Stimulated activated naive B cell treated with anti-CD40 and anti-IgM and Interleukin-4, amounts not matched to agents 10 μg/mL and 1 μg/mL and 100 μg/mL, for 72 hours (primary cell): Measurements from ENCODE around the gene ARHGEF39.

ENCODE experiments used
- ATAC-seq, 2 donors: fragments of 150-1000 bp; cut with Tn5 transposase; replicated peaks; 2 replicates each; pipeline ENCODE4 v1.10.0; 2021; ENCODE audit warnings: moderate library complexity in 1 of 2
- DNase-seq: peaks from one replicate; pipeline ENCODE4 v3.0.0; 2021
- H3K27ac Mint-ChIP-seq: one replicate; pipeline ENCODE4 v1.8.0; 2022; ENCODE audit warnings: mild to moderate bottlenecking, mixed read lengths
- H3K27me3 Mint-ChIP-seq, 2 donors: one replicate each; pipeline ENCODE4 v1.8.0; 2022; ENCODE audit warnings: mixed read lengths in 2 of 2
- H3K36me3 Mint-ChIP-seq, 2 donors: one replicate each; pipeline ENCODE4 v1.8.0; 2022; ENCODE audit warnings: mixed read lengths in 2 of 2, mild to moderate bottlenecking in 1 of 2
- H3K4me1 Mint-ChIP-seq, 2 donors: one replicate each; pipeline ENCODE4 v1.8.0; 2022; ENCODE audit warnings: mixed read lengths in 2 of 2, mild to moderate bottlenecking in 1 of 2
- H3K4me3 Mint-ChIP-seq, 2 donors: one replicate each; pipeline ENCODE4 v1.8.0; 2022; ENCODE audit warnings: mild to moderate bottlenecking in 2 of 2, mixed read lengths in 2 of 2, moderate library complexity in 1 of 2
- H3K9me3 Mint-ChIP-seq, 2 donors: one replicate each; pipeline ENCODE4 v1.8.0; 2022; ENCODE audit warnings: mixed read lengths in 2 of 2, mild to moderate bottlenecking in 1 of 2

ARHGEF39 gene

GRCh38 chr9:35674025-35674361, 9.0 kb upstream of the ARHGEF39 start:
- H3K27ac Mint-ChIP-seq: no peak overlapping the region

GRCh38 chr9:35673132-35674024, 8.4 kb upstream of the ARHGEF39 start, which contains the start of gene CA9:
Gene CA9 (plus strand): TSS chr9:35673928. CDS start chr9:35673960, 32 bp downstream.
- ATAC-seq: no peak
- no peak for DNase-seq
- H3K36me3 Mint-ChIP-seq: no peaks in the 10 kb centered on the region
- H3K27me3 Mint-ChIP-seq: peaks cover 0 to 10% of the 10 kb centered on the region in 2 donors
- peak within 1 kb of the TSS; percentile 68 to 81 for H3K4me3 Mint-ChIP-seq
- no peak within 1 kb of the TSS for H3K27ac Mint-ChIP-seq
- H3K9me3 Mint-ChIP-seq: no peaks in the 10 kb centered on the region
- H3K4me1 Mint-ChIP-seq: peaks cover 7 to 16% of the 10 kb centered on the region in 2 donors

More at GRCh38 chr9:35674025-35674361, 9.0 kb upstream of the ARHGEF39 start:
- no peak for DNase-seq
- H3K36me3 Mint-ChIP-seq: no peaks in the 10 kb centered on the region
- peaks cover 1 to 10% of the 10 kb centered on the region in 2 donors for H3K27me3 Mint-ChIP-seq
- H3K4me1 Mint-ChIP-seq: peaks cover 7 to 17% of the 10 kb centered on the region in 2 donors
- no peak for ATAC-seq
- H3K4me3 Mint-ChIP-seq: no peak overlapping the region
- no peaks in the 10 kb centered on the region for H3K9me3 Mint-ChIP-seq

- ATAC-seq: no peak
- no peak overlapping the region for H3K4me3 Mint-ChIP-seq
- peaks cover 19 to 33% of the 10 kb centered on the region in 2 donors for H3K4me1 Mint-ChIP-seq
- peaks cover 0 to 4% of the 10 kb centered on the region in 2 donors for H3K27me3 Mint-ChIP-seq
- peak overlapping the region; percentile 73 for H3K27ac Mint-ChIP-seq
- no peaks in the 10 kb centered on the region for H3K36me3 Mint-ChIP-seq
- no peak for DNase-seq
- H3K9me3 Mint-ChIP-seq: peaks cover 0 to 2% of the 10 kb centered on the region in 2 donors
These were observed 4.5 kb upstream of the ARHGEF39 start for GRCh38 chr9:35669331-35670145.

GRCh38 chr9:35667939-35668338, 2.9 kb upstream of the ARHGEF39 start:
- no peaks in the 10 kb centered on the region for H3K27me3 Mint-ChIP-seq
- H3K4me3 Mint-ChIP-seq: no peak overlapping the region
- peaks cover 22 to 39% of the 10 kb centered on the region in 2 donors for H3K4me1 Mint-ChIP-seq
- peaks cover 0 to 2% of the 10 kb centered on the region in 2 donors for H3K9me3 Mint-ChIP-seq
- ATAC-seq (no peak), DNase-seq (no peak)
- H3K36me3 Mint-ChIP-seq: no peaks in the 10 kb centered on the region
- no peak overlapping the region for H3K27ac Mint-ChIP-seq

GRCh38 chr9:35666549-35666948, 1.6 kb upstream of the ARHGEF39 start:
- peak overlapping the region; percentile 75 for H3K27ac Mint-ChIP-seq
- peak; percentile 69 to 70 for ATAC-seq

GRCh38 chr9:35666045-35666444, 1.1 kb upstream of the ARHGEF39 start:
- no peak for ATAC-seq
- peaks cover 5 to 11% of the 10 kb centered on the region in 2 donors for H3K36me3 Mint-ChIP-seq
- peaks cover 34 to 56% of the 10 kb centered on the region in 2 donors for H3K4me1 Mint-ChIP-seq
- no peak overlapping the region for H3K4me3 Mint-ChIP-seq
- H3K27me3 Mint-ChIP-seq: no peaks in the 10 kb centered on the region
- peak overlapping the region; percentile 43 for H3K27ac Mint-ChIP-seq
- no peak for DNase-seq
- H3K9me3 Mint-ChIP-seq: peaks cover 0 to 2% of the 10 kb centered on the region in 2 donors

More at GRCh38 chr9:35666549-35666948, 1.6 kb upstream of the ARHGEF39 start:
- Mint-ChIP-seq H3K36me3 (peaks cover 2 to 10% of the 10 kb centered on the region in 2 donors), H3K4me1 (peaks cover 34 to 52% of the 10 kb centered on the region in 2 donors), H3K27me3 (no peaks in the 10 kb centered on the region), H3K4me3 (no peak overlapping the region), H3K9me3 (peaks cover 0 to 2% of the 10 kb centered on the region in 2 donors)
- no peak for DNase-seq

- peak overlapping the region; percentile 25 for H3K27ac Mint-ChIP-seq
- no peaks in the 10 kb centered on the region for H3K27me3 Mint-ChIP-seq
- DNase-seq (no peak), ATAC-seq (no peak)
- H3K4me1 Mint-ChIP-seq: peaks cover 40 to 62% of the 10 kb centered on the region in 2 donors
- peaks cover 0 to 2% of the 10 kb centered on the region in 2 donors for H3K9me3 Mint-ChIP-seq
- peak overlapping the region; percentile 85 to 87 for H3K4me3 Mint-ChIP-seq
- peaks cover 11 to 17% of the 10 kb centered on the region in 2 donors for H3K36me3 Mint-ChIP-seq
These were observed 450 bp upstream of the ARHGEF39 start for GRCh38 chr9:35665471-35665818.

GRCh38 chr9:35662437-35662836, 2.6 kb downstream of the ARHGEF39 start:
- Mint-ChIP-seq H3K4me3 (no peak overlapping the region), H3K9me3 (peaks cover 0 to 2% of the 10 kb centered on the region in 2 donors), H3K36me3 (peaks cover 24 to 37% of the 10 kb centered on the region in 2 donors), H3K27ac (peak overlapping the region; percentile 85), H3K27me3 (peaks cover 5% of the 10 kb centered on the region in 2 donors), H3K4me1 (peaks cover 57 to 85% of the 10 kb centered on the region in 2 donors)
- no peak for DNase-seq
- ATAC-seq: no peak

GRCh38 chr9:35661756-35662350, 3.1 kb downstream of the ARHGEF39 start:
- peaks cover 5% of the 10 kb centered on the region in 2 donors for H3K27me3 Mint-ChIP-seq
- H3K4me3 Mint-ChIP-seq: no peak overlapping the region
- ATAC-seq (no peak), DNase-seq (no peak)
- peak overlapping the region; percentile 66 for H3K27ac Mint-ChIP-seq
- peaks cover 60 to 85% of the 10 kb centered on the region in 2 donors for H3K4me1 Mint-ChIP-seq
- H3K9me3 Mint-ChIP-seq: peaks cover 0 to 2% of the 10 kb centered on the region in 2 donors
- peaks cover 24 to 37% of the 10 kb centered on the region in 2 donors for H3K36me3 Mint-ChIP-seq

GRCh38 chr9:35660966-35661415, 4.0 kb downstream of the ARHGEF39 start:
- Mint-ChIP-seq H3K36me3 (peaks cover 24 to 37% of the 10 kb centered on the region in 2 donors), H3K27me3 (peaks cover 5% of the 10 kb centered on the region in 2 donors), H3K4me3 (no peak overlapping the region), H3K9me3 (peaks cover 0 to 2% of the 10 kb centered on the region in 2 donors), H3K27ac (peak overlapping the region; percentile 33), H3K4me1 (peaks cover 57 to 85% of the 10 kb centered on the region in 2 donors)
- DNase-seq (no peak), ATAC-seq (no peak)

- DNase-seq (no peak), ATAC-seq (no peak)
- peaks cover 24 to 37% of the 10 kb centered on the region in 2 donors for H3K36me3 Mint-ChIP-seq
- peaks cover 0 to 2% of the 10 kb centered on the region in 2 donors for H3K9me3 Mint-ChIP-seq
- peaks cover 5% of the 10 kb centered on the region in 2 donors for H3K27me3 Mint-ChIP-seq
- H3K27ac Mint-ChIP-seq: peak overlapping the region; percentile 99
- peaks cover 54 to 73% of the 10 kb centered on the region in 2 donors for H3K4me1 Mint-ChIP-seq
- peak overlapping the region; percentile 93 to 95 for H3K4me3 Mint-ChIP-seq
These were observed 5.7 kb downstream of the ARHGEF39 start for GRCh38 chr9:35659340-35659739.

GRCh38 chr9:35658968-35659220, 6.1 kb downstream of the ARHGEF39 start:
- H3K9me3 Mint-ChIP-seq: peaks cover 0 to 2% of the 10 kb centered on the region in 2 donors
- ATAC-seq: peak; percentile 2 to 6
- DNase-seq: no peak
- H3K36me3 Mint-ChIP-seq: peaks cover 24 to 37% of the 10 kb centered on the region in 2 donors
- H3K27ac Mint-ChIP-seq: peak overlapping the region; percentile 99
- peaks cover 54 to 69% of the 10 kb centered on the region in 2 donors for H3K4me1 Mint-ChIP-seq
- H3K4me3 Mint-ChIP-seq: peak overlapping the region; percentile 93 to 95
- peaks cover 5% of the 10 kb centered on the region in 2 donors for H3K27me3 Mint-ChIP-seq

- DNase-seq (peak; percentile 84), ATAC-seq (peak; percentile 72 to 73)
- peaks cover 0 to 2% of the 10 kb centered on the region in 2 donors for H3K9me3 Mint-ChIP-seq
- H3K4me3 Mint-ChIP-seq: peak within 1 kb of the TSS; percentile 93 to 95
- peak within 1 kb of the TSS; percentile 99 for H3K27ac Mint-ChIP-seq
- peaks cover 5% of the 10 kb centered on the region in 2 donors for H3K27me3 Mint-ChIP-seq
- peaks cover 54 to 69% of the 10 kb centered on the region in 2 donors for H3K4me1 Mint-ChIP-seq
- H3K36me3 Mint-ChIP-seq: peaks cover 24 to 37% of the 10 kb centered on the region in 2 donors
These were observed 6.6 kb downstream of the ARHGEF39 start, which contains the start of gene CCDC107 for GRCh38 chr9:35658137-35658967. Gene CCDC107 (plus strand): TSS chr9:35658292. CDS start chr9:35658380, 88 bp downstream.
